Stomach (tissue), 9 donors: ENCODE results near the gene DNAL4. TPM values are rescaled to one million over a fixed set of nuclear protein-coding genes. Genes with fewer than 3 reads are reported as not detected.

Source experiments
- DNase-seq, 2 donors: peaks; one replicate each; pipeline versions ENCODE4 v3.0.0 to v3.0.0-alpha.2; 2013 to 2019
- H3K27ac ChIP-seq, 5 donors: fragments of 200-600 bp in 4 of 5; sonication (generic) in 4 of 5; one replicate each; pipeline ENCODE4 v1.5.1; 2013 to 2019; ENCODE audit warnings: mild to moderate bottlenecking in 1 of 5, moderate library complexity in 1 of 5
- H3K27me3 ChIP-seq, 3 donors: fragments of 200-600 bp; sonication (generic); one replicate each; pipeline ENCODE4 v1.5.1; 2017 to 2019; ENCODE audit warnings: mixed run types in 1 of 3
- H3K36me3 ChIP-seq, 4 donors: fragments of 200-600 bp; sonication (generic); 1 replicate in 3 of 4; 2 replicates in 1 of 4; pipeline ENCODE4 v1.5.1; 2016 to 2019
- H3K4me1 ChIP-seq, 4 donors: fragments of 200-600 bp; sonication (generic); one replicate each; pipeline ENCODE4 v1.5.1; 2016 to 2019
- H3K4me3 ChIP-seq, 4 donors: fragments of 200-600 bp; sonication (generic) in 3 of 4; one replicate each; pipeline ENCODE4 v1.5.1; 2016 to 2019; ENCODE audit warnings: mild to moderate bottlenecking in 1 of 4
- H3K9me3 ChIP-seq, 4 donors: fragments of 200-600 bp; sonication (generic); one replicate each; pipeline ENCODE4 v1.5.1; 2016 to 2019
- CTCF ChIP-seq, 7 experiments: fragments of 450-650 bp in 4 of 7; fragments of 200-600 bp in 3 of 7; sonication (generic) in 3 of 7; IDR thresholded peaks; one replicate each; pipeline ENCODE4 v1.5.1; 2016 to 2019; ENCODE audit warnings: antibody characterized with exemption in 7 of 7, control low read depth in 2 of 7, mild to moderate bottlenecking in 1 of 7
- EP300 ChIP-seq: sonication (generic); formaldehyde crosslinking; IDR thresholded peaks from one replicate; pipeline ENCODE4 v1.6.1; 2017; ENCODE audit warnings: antibody characterized with exemption
- POLR2A ChIP-seq, 4 donors: fragments of 450-650 bp; IDR thresholded peaks; one replicate each; pipeline ENCODE4 v1.6.1; 2016; ENCODE audit warnings: antibody characterized with exemption in 4 of 4, control low read depth in 2 of 4, mild to moderate bottlenecking in 1 of 4, moderate library complexity in 1 of 4
- POLR2AphosphoS5 ChIP-seq, 3 donors: sonication (generic); formaldehyde crosslinking; IDR thresholded peaks; one replicate each; pipeline ENCODE4 v1.6.1; 2016; ENCODE audit warnings: antibody characterized with exemption in 3 of 3
- WGBS, 5 donors: extraction: QIAGEN DNeasy Blood & Tissue Kit in 3 of 5; methylation state at CpG; one replicate each; pipeline versions ENCODE4 v1.1.5 to v1.1.7; 2013 to 2018; 5-methylcytosine and 5-hydroxymethylcytosine counted together
- intact Hi-C: fragments of 100-400 bp; cut with DNase I; formaldehyde crosslinking; loops from one replicate; pipeline ENCODE4 v1.15.1; 2023; ENCODE audit warnings: low total_unique reads
- polyA plus RNA-seq, 3 donors: library from polyadenylated mRNA; stranded (reverse); fragments of 200-250 nt; gene quantifications; one replicate each; pipeline ENCODE4 v1.2.3, GENCODE V29; 2013
- total RNA-seq, 5 donors: library from RNA; depleted of rRNA; stranded (reverse); fragments of >200 nt; gene quantifications; one replicate each; pipeline versions ENCODE4 v1.1.0 to v1.2.3, GENCODE V29; 2014 to 2016
- donor health status: healthy with polysubstance abuse.
- donor health status: Bipolar disorder and iron deficiency.
- donor health status: healthy.

Gene DNAL4
- total and polyA plus RNA-seq, 8 donors = 0.58 to 33.0 (median 15.9) TPM

GRCh38 chr22:38739300-38740055 is 54.5 kb downstream of the DNAL4 start:
- intact Hi-C loops = no loop called here
- no peaks in the 10 kb centered on the region for H3K27me3 ChIP-seq
- 90 to 95% (median 92%) methylated on average over 2 to 20 of the region's 20 CpGs for WGBS, 5 donors
- no peak for DNase-seq
- TF ChIP-seq CTCF (IDR thresholded peaks at IDR 0.05) = no peak
- TF ChIP-seq POLR2A (IDR thresholded peaks at IDR 0.05) = no peak
- no peak overlapping the region for H3K4me3 ChIP-seq
- H3K36me3 ChIP-seq = peaks cover 96 to 100% (median 100%) of the 10 kb centered on the region in 4 donors
- H3K4me1 ChIP-seq = peaks cover 17 to 21% (median 19%) of the 10 kb centered on the region in 4 donors
- no peak overlapping the region for H3K27ac ChIP-seq
- no peaks in the 10 kb centered on the region for H3K9me3 ChIP-seq

GRCh38 chr22:38738475-38739070 is 55.4 kb downstream of the DNAL4 start:
- Histone ChIP-seq H3K4me3 (no peak overlapping the region), H3K36me3 (peaks cover 87 to 100% (median 93%) of the 10 kb centered on the region in 4 donors), H3K27me3 (no peaks in the 10 kb centered on the region), H3K27ac (peak overlapping the region in 1 of 5 donors; percentile 1), H3K9me3 (no peaks in the 10 kb centered on the region), H3K4me1 (peaks cover 26 to 30% (median 28%) of the 10 kb centered on the region in 4 donors)
- TF ChIP-seq CTCF (IDR thresholded peaks at IDR 0.05) (no peak), EP300 (no peak), POLR2A (IDR thresholded peaks at IDR 0.05) (no peak), POLR2AphosphoS5 (IDR thresholded peaks at IDR 0.05) (no peak)
- intact Hi-C loops = no loop called here
- 91 to 95% (median 93%) methylated on average over 16 to 18 of the region's 18 CpGs for WGBS, 5 donors
- DNase-seq = no peak

GRCh38 chr22:38737302-38738060 is 56.5 kb downstream of the DNAL4 start:
- Histone ChIP-seq H3K27ac (peak overlapping the region in 1 of 5 donors; percentile 1), H3K36me3 (peaks cover 78 to 95% (median 84%) of the 10 kb centered on the region in 4 donors), H3K4me3 (no peak overlapping the region), H3K27me3 (no peaks in the 10 kb centered on the region), H3K4me1 (peaks cover 37 to 41% (median 39%) of the 10 kb centered on the region in 4 donors), H3K9me3 (no peaks in the 10 kb centered on the region)
- no peak for TF ChIP-seq CTCF (IDR thresholded peaks at IDR 0.05)
- no peak for TF ChIP-seq POLR2A (IDR thresholded peaks at IDR 0.05)
- no peak for TF ChIP-seq POLR2AphosphoS5 (IDR thresholded peaks at IDR 0.05)
- no peak for TF ChIP-seq EP300
- intact Hi-C loops = no loop called here
- WGBS, 5 donors = 81 to 87% (median 83%) methylated on average over 21 of the region's 21 CpGs
- DNase-seq = no peak

- Histone ChIP-seq H3K27ac (peak overlapping the region in 3 of 5 donors; percentile 71 to 83 (median 82)), H3K9me3 (no peaks in the 10 kb centered on the region), H3K27me3 (no peaks in the 10 kb centered on the region), H3K4me3 (no peak overlapping the region), H3K4me1 (peaks cover 49 to 54% (median 51%) of the 10 kb centered on the region in 4 donors), H3K36me3 (peaks cover 67 to 95% (median 84%) of the 10 kb centered on the region in 4 donors)
- intact Hi-C loops = no loop called here
- 71 to 82% (median 79%) methylated on average over 6 to 7 of the region's 7 CpGs for WGBS, 5 donors
- DNase-seq = no peak
- TF ChIP-seq EP300 (no peak), POLR2AphosphoS5 (IDR thresholded peaks at IDR 0.05) (no peak), CTCF (IDR thresholded peaks at IDR 0.05) (no peak), POLR2A (IDR thresholded peaks at IDR 0.05) (no peak)
Measured at GRCh38 chr22:38736257-38736570, 57.7 kb downstream of the DNAL4 start.
